GM21390 (cell line): ENCODE results near the gene SEMA3B.
A peak's percentile ranks its signal among the peaks of the same experiment; 100 is the strongest.
"Not testable (repeated sequence)": the region's sequence is repeated elsewhere in the genome, so short reads cannot be mapped to it uniquely, and the experiment has no call there.

ENCODE experiments used
- ATAC-seq: cut with Tn5 transposase; IDR thresholded peaks from one replicate; pipeline ENCODE4 v1.9.1; 2021; ENCODE audit not compliant: unreplicated experiment

The SEMA3B gene

GRCh38 chr3:50258029-50258680, 10.8 kb upstream of the SEMA3B start:
- ATAC-seq: no peak

- no peak for ATAC-seq
Observed at GRCh38 chr3:50258979-50259378, 10.0 kb upstream of the SEMA3B start.

- ATAC-seq: peak; percentile 13
Observed at GRCh38 chr3:50259432-50260026, 9.4 kb upstream of the SEMA3B start.

GRCh38 chr3:50260027-50260941, 8.7 kb upstream of the SEMA3B start:
- ATAC-seq: peak; percentile 91

- no peak for ATAC-seq
Observed at GRCh38 chr3:50260942-50261441, 8.0 kb upstream of the SEMA3B start.

GRCh38 chr3:50261505-50261904, 7.4 kb upstream of the SEMA3B start:
- ATAC-seq: no peak

GRCh38 chr3:50262200-50262599, 6.7 kb upstream of the SEMA3B start:
- not testable (repeated sequence) for ATAC-seq

- no peak for ATAC-seq
Observed at GRCh38 chr3:50262778-50263177, 6.2 kb upstream of the SEMA3B start.

GRCh38 chr3:50263478-50264382, 5.2 kb upstream of the SEMA3B start:
- ATAC-seq: no peak

- no peak for ATAC-seq
Observed at GRCh38 chr3:50264383-50264963, 4.5 kb upstream of the SEMA3B start.

- ATAC-seq: no peak
Observed at GRCh38 chr3:50264964-50265485, 3.9 kb upstream of the SEMA3B start.

- ATAC-seq: no peak
Observed at GRCh38 chr3:50265571-50265970, 3.4 kb upstream of the SEMA3B start.

- ATAC-seq: no peak
Observed at GRCh38 chr3:50266017-50266416, 2.9 kb upstream of the SEMA3B start.

- ATAC-seq: no peak
Observed at GRCh38 chr3:50266836-50267235, 2.1 kb upstream of the SEMA3B start.

- ATAC-seq: no peak
Observed at GRCh38 chr3:50267280-50267913, 1.6 kb upstream of the SEMA3B start.

- ATAC-seq: no peak
Observed at GRCh38 chr3:50268276-50268675, 671 bp upstream of the SEMA3B start.

GRCh38 chr3:50269460-50269859, 513 bp downstream of the SEMA3B start:
- no peak for ATAC-seq

GRCh38 chr3:50269977-50270413, 1.0 kb downstream of the SEMA3B start:
- no peak for ATAC-seq

- no peak for ATAC-seq
Observed at GRCh38 chr3:50270422-50271224, 1.7 kb downstream of the SEMA3B start.
